ENCODE data around the gene RERE. TPM values are rescaled to one million over a fixed set of nuclear protein-coding genes. Genes with fewer than 3 reads are reported as not detected.
"Not testable (repeated sequence)": the region's sequence is repeated elsewhere in the genome, so short reads cannot be mapped to it uniquely, and the experiment has no call there.

The RERE gene
- total RNA-seq, 1 donor from 2014 or later, result 134 TPM

DNA sequence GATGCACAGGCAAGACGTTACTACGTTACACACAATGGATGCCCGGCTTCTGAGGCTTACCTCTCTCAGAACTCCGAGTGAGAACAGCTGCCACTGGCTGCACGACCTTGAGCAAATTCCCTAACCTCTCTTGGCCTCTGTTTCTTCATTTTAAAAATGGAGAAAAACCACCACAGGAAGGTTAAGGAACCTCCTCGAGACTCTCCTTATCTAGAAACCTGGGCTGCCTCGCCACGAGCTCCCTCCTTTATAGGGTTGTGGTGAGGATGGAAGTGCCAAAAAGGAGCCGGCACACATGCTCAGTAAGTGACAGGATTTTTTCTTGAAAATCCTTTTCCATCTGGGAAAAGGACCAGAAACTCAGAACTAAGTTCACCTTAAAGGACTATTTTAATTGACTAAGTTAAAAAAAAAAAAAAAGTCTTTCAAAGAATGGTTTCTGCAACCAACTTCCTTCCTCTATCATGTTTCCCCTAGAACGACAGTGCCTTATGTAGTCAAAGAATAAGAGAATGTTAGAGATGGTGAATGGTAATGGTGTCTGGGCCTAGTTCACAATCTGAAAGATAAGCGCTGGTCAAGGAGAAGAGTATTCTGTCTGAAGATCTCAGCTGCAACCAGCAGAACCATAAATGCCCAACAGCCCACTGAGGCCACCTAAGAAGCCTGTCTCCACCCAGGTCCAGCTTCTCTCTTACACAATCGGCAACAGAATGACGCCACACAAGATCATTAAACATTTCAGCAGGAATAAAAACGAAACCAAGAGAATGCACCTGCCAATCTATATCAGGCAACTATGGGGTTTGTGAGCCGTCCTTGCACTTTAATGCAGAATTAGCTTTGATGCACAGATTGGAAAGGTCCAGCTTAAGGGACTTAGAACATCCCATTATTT lies 434.6 kb downstream of the RERE start:
- DNase-seq (ENCODE audit: low spot score), result no peak
- intact Hi-C loops (cut with DNase I), result no loop called here
- ATAC-seq, result no peak

DNA sequence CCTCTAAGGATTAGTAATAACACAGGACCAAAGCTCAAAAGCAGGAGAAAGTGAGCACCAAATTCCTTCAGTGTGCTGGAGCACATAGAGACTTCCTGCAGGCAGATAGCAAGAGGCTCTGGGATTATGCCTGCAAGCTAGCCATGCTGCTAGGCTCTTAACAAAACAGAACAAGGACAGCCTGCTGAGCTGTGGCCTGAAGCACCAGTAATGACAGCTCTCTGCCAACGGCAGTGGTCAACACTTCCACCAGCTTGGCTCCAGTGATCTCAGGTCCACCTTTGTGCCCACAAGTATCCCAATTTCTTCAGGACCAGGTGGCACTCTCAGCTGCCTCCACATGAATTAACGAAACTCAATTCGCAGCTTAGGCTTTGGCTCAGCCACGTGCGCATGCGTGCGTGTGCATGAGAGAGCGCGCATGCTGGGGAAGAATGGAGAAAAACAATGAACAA lies 435.4 kb downstream of the RERE start:
- DNase-seq (ENCODE audit: low spot score) (no peak), ATAC-seq (no peak)
- intact Hi-C loops (cut with DNase I), result no loop called here

DNA sequence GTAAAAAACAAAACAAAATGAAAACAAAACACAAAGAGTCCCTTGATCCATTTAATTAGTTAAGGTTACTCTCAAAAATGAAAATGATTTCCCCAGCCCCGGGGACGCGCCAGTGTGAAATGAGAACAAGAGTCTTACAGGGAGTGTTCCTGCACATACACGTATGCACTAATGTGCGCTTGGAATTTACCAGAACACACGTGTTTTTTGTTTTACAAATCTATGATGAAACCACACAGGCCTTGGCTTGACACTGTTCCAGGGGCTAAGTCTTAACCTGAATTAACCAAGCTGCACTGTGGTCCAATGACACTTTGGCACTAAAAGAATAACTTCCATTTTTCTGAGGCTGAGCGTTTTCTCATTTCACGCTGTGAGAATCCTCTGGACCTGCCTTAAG lies 435.8 kb downstream of the RERE start:
- no peak for ATAC-seq
- no peak for DNase-seq (ENCODE audit: low spot score)
- intact Hi-C loops (cut with DNase I), result no loop called here

- intact Hi-C loops (cut with DNase I); ATAC-seq; DNase-seq (ENCODE audit: low spot score): not testable (repeated sequence)
These were observed 437.1 kb downstream of the RERE start for GRCh38 chr1:8380310-8380709.

DNA sequence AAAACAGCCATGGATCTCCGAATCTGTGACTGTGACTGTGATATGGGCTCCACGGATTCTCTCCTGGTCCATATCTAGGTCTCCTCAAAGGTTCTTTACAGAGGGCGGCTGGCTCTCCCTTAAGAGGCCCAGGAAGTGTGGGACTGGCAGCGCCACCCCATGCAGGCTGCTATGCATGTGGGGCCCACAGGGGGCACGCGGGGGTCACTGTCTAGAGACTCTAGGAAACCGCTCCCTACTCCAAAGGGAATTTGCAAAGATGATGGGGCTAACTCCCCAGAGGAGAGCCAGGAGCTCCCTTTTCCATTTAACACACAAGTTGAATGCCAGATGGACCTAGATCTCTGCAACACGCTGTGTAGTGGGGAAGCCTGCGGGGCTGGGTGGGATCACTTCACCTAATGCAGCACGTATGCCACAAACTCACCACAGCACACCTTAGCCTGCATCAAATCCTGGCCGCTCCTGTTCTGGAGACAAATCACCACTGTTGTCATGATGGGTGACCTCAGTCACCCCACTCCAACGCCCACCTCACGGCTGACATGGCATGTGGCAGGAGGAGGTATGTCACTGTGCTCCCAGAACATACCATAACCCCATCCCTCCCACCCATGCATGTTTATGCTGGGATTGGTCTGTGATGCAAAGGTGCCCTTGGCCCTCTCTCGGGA lies 437.8 kb downstream of the RERE start:
- ATAC-seq, result peak; percentile 2
- DNase-seq (ENCODE audit: low spot score), result no peak
- intact Hi-C loops (cut with DNase I), result no loop called here

GRCh38 chr1:8378981-8379470 lies 438.4 kb downstream of the RERE start:
- ATAC-seq, result peak; percentile 76
- intact Hi-C loops (cut with DNase I), result no loop called here
- DNase-seq (ENCODE audit: low spot score), result no peak

DNA sequence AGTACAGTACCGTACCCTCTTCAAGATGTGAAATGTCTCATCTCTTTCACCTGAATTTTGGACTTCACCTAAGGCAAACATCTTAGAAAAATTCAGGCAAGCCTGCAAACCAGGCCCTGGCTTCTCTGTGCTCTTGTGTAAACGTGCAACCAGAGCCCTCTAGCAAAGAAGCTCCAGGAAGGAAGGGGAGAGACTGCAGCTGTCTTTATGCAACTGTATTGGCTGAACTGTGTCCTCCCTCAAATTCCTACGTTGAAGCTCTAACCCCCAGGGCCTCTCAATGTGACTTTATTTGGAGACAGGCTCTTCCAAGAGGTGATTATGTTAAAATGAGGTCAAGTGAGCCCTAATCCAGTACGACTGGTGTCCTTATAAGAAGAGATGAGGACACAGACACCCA lies 439.3 kb downstream of the RERE start:
- peak; percentile 72 for ATAC-seq
- no peak for DNase-seq (ENCODE audit: low spot score)
- intact Hi-C loops (cut with DNase I), result no loop called here

GRCh38 chr1:8377271-8377981 lies 440.0 kb downstream of the RERE start:
- intact Hi-C loops (cut with DNase I), result no loop called here
- ATAC-seq (no peak), DNase-seq (ENCODE audit: low spot score) (no peak)

GRCh38 chr1:8376358-8376840 lies 441.0 kb downstream of the RERE start:
- intact Hi-C loops (cut with DNase I), result no loop called here
- no peak for DNase-seq (ENCODE audit: low spot score)
- ATAC-seq, result no peak

- intact Hi-C loops (cut with DNase I), result loop anchor here (1.0 kb wide), 1 partner anchor 20 kb away; no protein-coding TSS in a partner anchor
- DNase-seq (ENCODE audit: low spot score), result no peak
- ATAC-seq, result no peak
These were observed 442.6 kb downstream of the RERE start for GRCh38 chr1:8374812-8375211.

DNA sequence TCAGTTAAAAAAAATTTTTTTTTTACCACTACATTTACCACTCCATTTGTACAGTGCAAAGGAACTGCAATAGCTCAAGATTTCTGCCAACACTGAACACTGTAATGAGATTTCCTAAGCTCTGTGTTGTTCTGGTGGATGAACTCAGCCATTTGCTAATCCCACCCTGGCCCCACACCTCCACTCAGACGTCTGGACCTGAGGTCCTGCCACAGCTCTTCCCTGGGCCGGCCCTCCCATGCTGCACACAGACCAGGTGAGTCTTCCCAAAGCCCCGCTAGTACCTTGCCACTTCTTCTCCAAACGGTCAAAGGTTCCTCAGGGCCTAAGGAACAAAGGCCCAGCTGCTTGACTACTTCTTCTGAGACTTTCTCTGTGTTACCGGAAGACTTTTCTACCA lies 443.1 kb downstream of the RERE start:
- DNase-seq (ENCODE audit: low spot score) (no peak), ATAC-seq (peak; percentile 13)
- intact Hi-C loops (cut with DNase I), result no loop called here

GRCh38 chr1:8373581-8374241 lies 443.7 kb downstream of the RERE start:
- ATAC-seq (peak; percentile 91), DNase-seq (ENCODE audit: low spot score) (no peak)
- intact Hi-C loops (cut with DNase I), result no loop called here

DNA sequence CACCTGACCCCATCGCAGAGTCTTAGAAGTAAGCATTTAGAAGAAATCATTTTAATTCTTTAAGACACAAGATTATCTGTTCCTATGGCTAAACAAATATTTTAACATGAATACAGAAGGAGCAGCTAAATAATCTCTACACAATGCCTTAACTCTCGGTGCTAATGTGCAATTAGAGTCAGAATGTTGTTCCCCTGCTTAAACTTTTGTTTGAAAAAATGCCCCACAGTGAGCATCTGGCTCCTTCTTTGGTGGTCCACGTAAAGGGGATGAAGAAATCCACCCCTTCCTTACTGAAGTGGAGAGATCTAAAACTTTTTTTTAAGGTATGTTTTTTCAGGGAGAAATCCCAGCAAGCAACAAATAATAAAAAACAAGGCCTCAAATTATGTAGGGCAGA lies 444.3 kb downstream of the RERE start:
- ATAC-seq, result no peak
- intact Hi-C loops (cut with DNase I), result no loop called here
- no peak for DNase-seq (ENCODE audit: low spot score)

- DNase-seq (ENCODE audit: low spot score) (no peak), ATAC-seq (no peak)
These were observed 446.0 kb downstream of the RERE start for GRCh38 chr1:8371372-8371991.

GRCh38 chr1:8370905-8371315 lies 446.5 kb downstream of the RERE start:
- DNase-seq (ENCODE audit: low spot score), result no peak
- no peak for ATAC-seq
- intact Hi-C loops (cut with DNase I), result no loop called here

More at GRCh38 chr1:8371372-8371991, 446.0 kb downstream of the RERE start:
- intact Hi-C loops (cut with DNase I), result no loop called here

GRCh38 chr1:8370046-8370881 lies 447.2 kb downstream of the RERE start:
- DNase-seq (ENCODE audit: low spot score) (no peak), ATAC-seq (no peak)
- intact Hi-C loops (cut with DNase I), result no loop called here

DNA sequence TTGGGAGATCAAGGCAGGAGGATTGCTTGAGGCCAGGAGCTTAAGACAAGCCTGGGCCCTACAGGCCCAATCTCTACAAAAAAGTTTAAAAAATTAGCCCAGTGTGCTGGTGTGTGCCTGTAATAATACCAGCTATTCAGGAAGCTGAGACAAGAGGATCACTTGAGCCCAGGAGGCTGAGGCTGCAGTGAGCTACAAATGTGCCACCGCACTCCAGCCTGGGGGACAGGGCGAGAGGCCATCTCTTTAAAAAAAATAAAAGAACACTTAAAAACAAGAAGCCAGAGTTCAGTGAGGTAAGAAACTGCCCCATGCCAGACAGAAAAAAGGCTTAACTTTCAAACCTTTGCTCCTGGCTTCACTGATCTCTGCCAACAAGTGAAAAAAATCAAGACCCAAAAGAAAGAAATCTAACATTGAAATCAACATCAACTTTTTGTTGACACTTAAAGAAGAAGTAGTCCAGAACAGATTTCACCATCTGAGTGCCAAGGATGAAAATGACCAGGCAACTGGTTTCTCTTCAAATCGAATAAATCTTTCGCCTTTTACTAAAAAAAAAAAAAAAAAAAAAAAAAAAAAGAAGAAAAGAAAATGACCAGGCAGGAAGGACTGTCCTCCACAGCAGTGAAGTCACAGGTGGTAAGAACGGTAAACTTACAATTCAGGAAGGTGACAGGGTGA lies 448.3 kb downstream of the RERE start:
- ATAC-seq (no peak), DNase-seq (ENCODE audit: low spot score) (no peak)
- intact Hi-C loops (cut with DNase I), result no loop called here
